HG03432 (cell line): ENCODE measurements around the gene DLX3.

Experiments used
- ATAC-seq: cut with Tn5 transposase; IDR thresholded peaks from one replicate; pipeline ENCODE4 v1.9.1; 2021; ENCODE audit warnings: mild to moderate bottlenecking, moderate library complexity; ENCODE audit not compliant: unreplicated experiment

DLX3 gene

DNA sequence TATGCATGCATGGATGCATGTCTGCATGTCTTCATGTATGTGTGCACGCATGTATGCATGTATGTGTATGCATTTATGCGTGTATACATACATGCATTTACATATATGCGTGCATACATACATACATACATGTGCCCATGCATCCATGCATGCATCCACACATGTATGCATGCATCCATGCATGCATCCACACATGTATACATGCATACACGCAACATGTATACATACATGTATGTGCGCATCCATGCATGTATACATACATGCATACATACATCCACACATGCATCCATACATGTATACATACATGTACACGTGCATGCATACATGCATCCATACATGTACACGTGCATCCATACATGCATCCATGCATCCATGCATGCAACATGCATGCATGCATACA is 29.8 kb upstream of the DLX3 start:
- no peak for ATAC-seq

GRCh38 chr17:50023520-50023919 is 28.5 kb upstream of the DLX3 start:
- no peak for ATAC-seq

- ATAC-seq = no peak
These were observed 27.6 kb upstream of the DLX3 start for GRCh38 chr17:50022463-50023130.

- ATAC-seq = no peak
These were observed 26.8 kb upstream of the DLX3 start for GRCh38 chr17:50021681-50022370.

GRCh38 chr17:50020841-50021599 is 26.0 kb upstream of the DLX3 start:
- no peak for ATAC-seq

DNA sequence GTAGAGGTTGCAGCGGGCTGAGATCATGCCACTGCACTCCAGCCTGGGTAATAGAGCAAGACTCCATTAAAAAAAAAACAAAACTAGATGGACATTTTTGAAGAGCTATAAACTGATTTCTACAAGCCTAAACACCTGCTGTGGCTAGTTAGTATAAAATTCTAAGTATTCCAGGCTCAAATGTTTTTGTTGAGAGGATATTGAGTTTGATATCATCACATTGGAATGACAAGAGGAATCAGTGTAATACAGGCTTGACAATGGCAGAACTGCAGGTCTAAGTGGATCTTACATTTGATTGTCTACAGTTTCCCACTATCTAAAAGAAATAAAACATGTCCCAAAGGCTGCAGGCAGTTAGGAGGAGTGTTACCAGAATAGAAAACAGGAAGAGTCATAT is 23.9 kb upstream of the DLX3 start:
- ATAC-seq = no peak

DNA sequence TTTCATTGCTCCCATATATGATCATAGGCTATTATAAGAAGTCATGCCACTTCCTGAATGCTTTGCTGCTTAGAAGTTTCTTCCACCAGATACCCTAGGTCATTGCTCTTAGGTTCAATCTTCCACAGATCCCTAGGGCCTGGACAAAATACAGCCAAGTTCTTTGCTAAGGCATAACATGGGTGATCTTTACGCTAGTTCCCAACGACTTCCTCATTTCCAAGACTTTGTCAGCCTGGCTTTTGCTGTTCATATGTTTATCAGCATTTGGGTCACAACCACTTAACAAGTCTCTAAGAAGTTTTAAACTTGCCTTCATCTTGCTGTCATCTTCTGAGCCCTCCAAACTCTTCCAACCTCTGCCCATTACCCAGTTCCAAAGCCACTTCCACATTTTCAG is 20.1 kb upstream of the DLX3 start:
- no peak for ATAC-seq

DNA sequence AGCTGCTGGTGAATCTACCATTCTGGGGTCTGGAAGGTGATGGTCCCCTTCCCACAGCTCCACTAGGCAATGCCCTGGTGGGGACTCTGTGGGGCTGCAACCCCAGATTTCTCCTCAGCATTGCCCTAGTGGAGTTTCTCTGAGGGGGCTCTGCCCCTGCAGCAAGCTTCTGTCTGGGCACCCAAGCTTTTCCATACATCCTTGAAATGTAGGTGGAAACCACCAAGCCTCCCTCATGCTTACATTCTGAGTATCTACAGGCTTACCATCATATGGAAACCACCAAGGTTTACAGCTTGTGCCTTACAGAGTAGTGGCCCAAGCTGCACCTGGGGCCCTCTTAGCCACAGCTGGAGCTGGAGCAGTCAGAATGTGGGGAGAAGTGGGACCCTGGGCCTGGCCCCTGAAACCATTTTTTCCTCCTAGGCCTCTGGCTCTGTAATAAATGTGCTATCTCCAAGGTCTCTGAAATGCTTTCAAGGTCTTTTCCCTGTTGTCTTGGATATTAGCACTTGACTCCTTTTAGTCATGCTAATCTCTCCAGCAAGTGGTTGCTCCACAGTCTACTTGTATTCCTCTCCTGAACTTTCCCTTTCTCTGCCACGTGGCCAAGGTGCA is 19.6 kb upstream of the DLX3 start:
- no peak for ATAC-seq

GRCh38 chr17:50013079-50013478 is 18.1 kb upstream of the DLX3 start:
- no peak for ATAC-seq

- ATAC-seq = no peak
These were observed 14.3 kb upstream of the DLX3 start for GRCh38 chr17:50009282-50009681.

DNA sequence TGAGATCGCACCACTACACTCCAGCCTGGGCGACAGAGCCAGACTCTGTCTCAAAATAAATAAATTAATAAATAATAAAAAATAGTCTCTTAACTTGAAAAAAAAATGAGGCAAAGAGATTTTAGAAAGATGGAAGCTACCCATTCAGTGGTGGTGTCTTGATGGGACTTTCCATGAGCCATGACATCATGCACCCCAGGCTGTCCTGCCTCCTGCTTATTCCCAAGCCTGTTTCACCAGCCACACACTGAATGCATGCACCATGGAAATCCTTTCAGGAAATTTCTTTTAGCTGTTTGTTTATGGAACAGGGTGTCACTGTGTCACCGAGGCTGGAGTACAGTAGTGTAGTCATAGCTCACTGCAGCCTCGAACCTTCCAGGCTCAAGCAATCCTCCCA is 8.9 kb upstream of the DLX3 start:
- ATAC-seq = no peak

DNA sequence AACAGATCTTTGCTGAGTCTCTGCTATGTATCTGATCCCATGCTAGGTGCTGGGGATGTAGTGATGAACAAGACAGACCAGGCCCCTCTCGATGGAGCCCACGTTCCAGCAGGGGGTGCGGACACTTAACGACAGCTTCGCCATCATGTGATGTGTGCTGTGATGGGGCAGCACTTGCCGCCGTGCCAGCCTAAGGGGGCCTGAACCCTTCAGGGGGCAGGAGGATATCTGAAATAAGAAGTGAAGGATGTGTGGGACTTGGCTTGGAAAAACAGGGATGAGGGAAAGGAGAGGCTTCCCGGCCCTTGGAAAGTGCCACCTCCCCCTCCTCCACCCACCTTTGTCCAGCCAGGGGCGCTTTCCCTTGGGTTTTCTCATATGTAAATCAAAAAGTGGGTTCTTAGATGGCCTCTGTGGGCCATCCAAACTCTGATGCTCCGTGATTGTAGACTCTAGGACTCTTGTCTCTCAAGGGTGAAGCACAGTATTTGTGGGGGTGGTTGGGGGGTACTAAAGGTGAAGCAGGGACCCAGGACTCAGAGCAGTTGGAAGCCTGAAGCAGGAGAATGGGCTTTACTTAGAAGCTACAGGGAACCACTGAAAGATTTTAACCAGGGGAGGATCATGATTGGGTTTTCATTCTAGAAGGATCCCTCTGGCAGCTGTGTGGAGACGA is 4.0 kb upstream of the DLX3 start:
- no peak for ATAC-seq

DNA sequence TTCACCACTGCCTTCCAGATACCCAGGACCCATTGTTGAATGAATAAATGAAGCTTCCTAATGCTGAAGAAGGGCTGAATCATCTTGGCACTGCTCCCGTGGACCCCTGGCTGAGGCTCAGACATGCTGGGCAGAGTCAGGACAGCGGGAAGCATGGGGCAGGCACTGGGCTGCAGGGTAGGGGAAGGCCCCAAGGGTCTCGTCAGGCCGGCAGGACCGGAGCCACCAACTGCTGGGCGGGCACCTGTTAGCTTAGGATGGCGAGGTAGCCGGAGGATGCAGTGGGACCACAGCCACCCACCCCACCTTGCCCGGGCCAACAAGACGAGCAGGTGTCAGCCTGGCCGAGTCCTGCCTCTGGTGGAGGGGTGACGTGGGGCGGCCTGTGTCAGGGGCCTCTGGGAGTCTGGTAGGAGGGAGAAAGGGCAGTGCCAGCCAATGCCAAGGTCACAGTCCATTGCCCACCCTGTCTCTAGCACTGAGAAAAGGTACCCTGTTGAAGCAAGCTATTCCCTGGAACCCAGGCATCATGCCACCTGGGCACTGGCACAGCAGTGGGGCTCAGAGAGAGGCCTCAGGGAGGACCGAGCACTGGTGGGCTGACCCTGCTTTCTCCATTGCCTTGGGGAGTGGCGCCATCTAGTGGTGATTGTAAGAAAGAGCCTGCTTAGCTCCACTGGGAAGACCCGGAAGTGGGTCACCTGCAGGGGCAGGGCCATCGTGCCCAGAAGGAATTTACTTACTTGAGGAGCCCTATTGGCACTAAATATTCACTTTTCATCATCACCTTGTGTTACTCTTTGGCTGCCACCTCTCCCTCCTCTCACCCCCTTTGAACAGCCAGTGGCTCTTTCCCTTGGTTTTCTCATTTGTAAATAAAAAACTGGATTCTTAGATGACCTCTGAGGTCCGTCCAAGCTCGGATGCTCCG is 3.0 kb upstream of the DLX3 start:
- ATAC-seq = peak; percentile 63

- ATAC-seq = no peak
These were observed 2.3 kb upstream of the DLX3 start for GRCh38 chr17:49997301-49997650.

- ATAC-seq = no peak
These were observed 1.7 kb upstream of the DLX3 start for GRCh38 chr17:49996495-49997300.

GRCh38 chr17:49996121-49996494 is 1.1 kb upstream of the DLX3 start:
- no peak for ATAC-seq

GRCh38 chr17:49994085-49995054 is 654 bp downstream of the DLX3 start:
- no peak for ATAC-seq

DNA sequence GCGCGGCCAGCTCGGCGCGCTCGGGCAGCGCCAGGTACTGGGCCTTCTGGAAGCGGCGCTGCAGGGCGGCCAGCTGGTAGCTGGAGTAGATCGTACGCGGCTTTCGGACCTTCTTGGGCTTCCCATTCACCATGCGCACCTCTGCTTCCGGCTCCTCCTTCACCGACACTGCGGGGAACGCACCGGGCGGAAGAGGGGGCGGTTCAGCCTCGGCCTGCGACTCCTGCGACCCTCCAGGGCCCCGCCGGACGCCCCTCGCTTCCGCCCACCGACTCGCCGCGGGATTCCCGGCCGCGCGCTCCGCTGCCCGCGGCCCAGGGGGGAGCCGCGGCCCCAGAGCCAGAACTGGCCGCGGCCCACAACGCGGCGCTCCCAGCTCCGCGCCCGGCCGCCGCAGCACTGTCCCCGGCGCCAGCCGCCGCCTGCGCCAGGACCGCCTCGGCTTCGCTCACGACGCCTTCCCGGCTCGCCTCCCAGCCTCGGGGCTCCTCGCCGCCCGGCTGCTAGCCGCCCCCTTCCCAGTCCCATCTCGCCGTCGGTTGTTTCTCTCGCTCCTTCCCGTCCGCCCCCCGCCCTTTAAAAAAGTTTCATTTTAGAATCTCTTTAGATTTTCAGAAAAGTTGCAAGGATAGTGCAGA is 1.5 kb downstream of the DLX3 start:
- no peak for ATAC-seq
